Activated naive CD8-positive, alpha-beta T cell treated with anti-CD3 and anti-CD28 coated beads, Interleukin-2, amount 10 ng/mL, durations not matched to agents 7 days and 5 days (primary cell): ENCODE data around the gene CCDC14. TPM values are rescaled to one million over a fixed set of nuclear protein-coding genes. Genes with fewer than 3 reads are reported as not detected.
"Not testable (repeated sequence)": the region's sequence is repeated elsewhere in the genome, so short reads cannot be mapped to it uniquely, and the experiment has no call there.

Source experiments
- ATAC-seq: fragments of 150-1000 bp; cut with Tn5 transposase; one replicate; pipeline ENCODE4 v1.10.0; 2021; ENCODE audit warnings: low read depth, moderate library complexity
- POLR2A ChIA-PET: fragments of 350-600 bp; sonication (Branson Sonifier 250); formaldehyde crosslinking; loops from one replicate; lab custom pipeline; 2021; ENCODE audit warnings: antibody characterized with exemption; lab: Charles Lee
- DNase-seq: peaks from one replicate; pipeline ENCODE4 v3.0.0; 2021
- H3K27ac Mint-ChIP-seq: one replicate; pipeline ENCODE4 v1.8.0; 2022; ENCODE audit warnings: mild to moderate bottlenecking, mixed read lengths
- H3K27me3 Mint-ChIP-seq: one replicate; pipeline ENCODE4 v1.8.0; 2022; ENCODE audit warnings: mild to moderate bottlenecking, moderate library complexity, mixed read lengths
- H3K36me3 Mint-ChIP-seq: one replicate; pipeline ENCODE4 v1.8.0; 2021; ENCODE audit warnings: mild to moderate bottlenecking, mixed read lengths
- H3K4me1 Mint-ChIP-seq: one replicate; pipeline ENCODE4 v1.8.0; 2021; ENCODE audit warnings: mixed read lengths
- H3K4me3 Mint-ChIP-seq: one replicate; pipeline ENCODE4 v1.8.0; 2022; ENCODE audit warnings: mild to moderate bottlenecking, moderate library complexity, mixed read lengths
- H3K9me3 Mint-ChIP-seq: one replicate; pipeline ENCODE4 v1.8.0; 2021; ENCODE audit warnings: mixed read lengths
- total RNA-seq, 2 experiments: library from RNA; stranded (reverse); gene quantifications; one replicate each; pipeline ENCODE4 v1.2.3, GENCODE V29; 2021

The CCDC14 gene
- 10 to 100 TPM; 48.9 to 63.0 TPM for total RNA-seq

GRCh38 chr3:123960781-123961507 lies at the start of gene CCDC14:
Gene CCDC14 (minus strand): TSS chr3:123961229. CDS start chr3:123961173, 56 bp downstream.
- peak within 1 kb of the TSS; percentile 95 for H3K4me3 Mint-ChIP-seq
- H3K36me3 Mint-ChIP-seq = peaks cover 2% of the 10 kb centered on the region
- H3K4me1 Mint-ChIP-seq = peaks cover 18% of the 10 kb centered on the region
- H3K27ac Mint-ChIP-seq = peak within 1 kb of the TSS; percentile 93
- peaks cover 21% of the 10 kb centered on the region for H3K27me3 Mint-ChIP-seq
- H3K9me3 Mint-ChIP-seq = no peaks in the 10 kb centered on the region
- POLR2A ChIA-PET = interaction anchor here (0.9 kb wide), 1 partner anchor 77 kb away, joined by 3 read pairs; the partner anchor contains the start of gene MYLK
- DNase-seq = peak; percentile 78
- peak; percentile 88 for ATAC-seq

GRCh38 chr3:124008321-124008720 lies 47.3 kb upstream of the CCDC14 start:
- H3K9me3 Mint-ChIP-seq, H3K36me3 Mint-ChIP-seq, H3K27ac Mint-ChIP-seq, H3K4me3 Mint-ChIP-seq, POLR2A ChIA-PET, ATAC-seq, H3K4me1 Mint-ChIP-seq, DNase-seq: not testable (repeated sequence)
- H3K27me3 Mint-ChIP-seq = peaks cover 46% of the 10 kb centered on the region

GRCh38 chr3:124007186-124007585 lies 46.2 kb upstream of the CCDC14 start:
- no peaks in the 10 kb centered on the region for H3K9me3 Mint-ChIP-seq
- no peaks in the 10 kb centered on the region for H3K4me1 Mint-ChIP-seq
- POLR2A ChIA-PET = no interaction called here
- peaks cover 45% of the 10 kb centered on the region for H3K27me3 Mint-ChIP-seq
- DNase-seq (no peak), ATAC-seq (no peak)
- H3K27ac Mint-ChIP-seq = no peak overlapping the region
- no peaks in the 10 kb centered on the region for H3K36me3 Mint-ChIP-seq
- H3K4me3 Mint-ChIP-seq = no peak overlapping the region

- H3K27ac Mint-ChIP-seq, H3K9me3 Mint-ChIP-seq, ATAC-seq, H3K36me3 Mint-ChIP-seq, H3K4me3 Mint-ChIP-seq, DNase-seq, POLR2A ChIA-PET, H3K4me1 Mint-ChIP-seq: not testable (repeated sequence)
- H3K27me3 Mint-ChIP-seq = peaks cover 41% of the 10 kb centered on the region
Measured at GRCh38 chr3:124002405-124003079, 41.5 kb upstream of the CCDC14 start.

- not testable (repeated sequence) for DNase-seq, ATAC-seq
Measured at GRCh38 chr3:124001366-124001765, 40.3 kb upstream of the CCDC14 start.

GRCh38 chr3:123997543-123997942 lies 36.5 kb upstream of the CCDC14 start:
- no peaks in the 10 kb centered on the region for H3K36me3 Mint-ChIP-seq
- no peak for DNase-seq
- no peak overlapping the region for H3K4me3 Mint-ChIP-seq
- no peak for ATAC-seq
- H3K4me1 Mint-ChIP-seq = no peaks in the 10 kb centered on the region
- peaks cover 15% of the 10 kb centered on the region for H3K27me3 Mint-ChIP-seq
- H3K27ac Mint-ChIP-seq = no peak overlapping the region
- no peaks in the 10 kb centered on the region for H3K9me3 Mint-ChIP-seq
- POLR2A ChIA-PET = no interaction called here

More at GRCh38 chr3:124001366-124001765, 40.3 kb upstream of the CCDC14 start:
- H3K36me3 Mint-ChIP-seq, H3K4me3 Mint-ChIP-seq, POLR2A ChIA-PET, H3K27ac Mint-ChIP-seq, H3K4me1 Mint-ChIP-seq, H3K9me3 Mint-ChIP-seq: not testable (repeated sequence)
- peaks cover 34% of the 10 kb centered on the region for H3K27me3 Mint-ChIP-seq

GRCh38 chr3:123993818-123994217 lies 32.8 kb upstream of the CCDC14 start:
- H3K27ac Mint-ChIP-seq = no peak overlapping the region
- peaks cover 21% of the 10 kb centered on the region for H3K27me3 Mint-ChIP-seq
- H3K4me1 Mint-ChIP-seq = no peaks in the 10 kb centered on the region
- H3K4me3 Mint-ChIP-seq = no peak overlapping the region
- H3K36me3 Mint-ChIP-seq = no peaks in the 10 kb centered on the region
- no peak for ATAC-seq
- POLR2A ChIA-PET = no interaction called here
- DNase-seq = no peak
- H3K9me3 Mint-ChIP-seq = no peaks in the 10 kb centered on the region

GRCh38 chr3:123991730-123992588 lies 30.9 kb upstream of the CCDC14 start, which contains the start of gene ROPN1:
Gene ROPN1 (minus strand): TSS chr3:123992124. CDS start chr3:123980481, 11,643 bp downstream.
- POLR2A ChIA-PET, H3K4me1 Mint-ChIP-seq, H3K36me3 Mint-ChIP-seq, DNase-seq, H3K27ac Mint-ChIP-seq, H3K9me3 Mint-ChIP-seq: not testable (repeated sequence)
- ATAC-seq = peak; percentile 91
- Mint-ChIP-seq H3K27me3 (peaks cover 26% of the 10 kb centered on the region), H3K4me3 (peak within 1 kb of the TSS; percentile 45)

GRCh38 chr3:123986427-123986826 lies 25.4 kb upstream of the CCDC14 start:
- POLR2A ChIA-PET = no interaction called here
- Mint-ChIP-seq H3K27ac (no peak overlapping the region), H3K27me3 (peaks cover 41% of the 10 kb centered on the region), H3K4me1 (no peaks in the 10 kb centered on the region), H3K9me3 (no peaks in the 10 kb centered on the region), H3K36me3 (no peaks in the 10 kb centered on the region), H3K4me3 (no peak overlapping the region)
- no peak for DNase-seq
- no peak for ATAC-seq

GRCh38 chr3:123984957-123985356 lies 23.9 kb upstream of the CCDC14 start:
- Mint-ChIP-seq H3K9me3 (no peaks in the 10 kb centered on the region), H3K36me3 (no peaks in the 10 kb centered on the region), H3K4me3 (no peak overlapping the region), H3K27me3 (peaks cover 40% of the 10 kb centered on the region), H3K27ac (no peak overlapping the region), H3K4me1 (no peaks in the 10 kb centered on the region)
- POLR2A ChIA-PET = no interaction called here
- ATAC-seq (no peak), DNase-seq (no peak)

- Mint-ChIP-seq H3K9me3 (no peaks in the 10 kb centered on the region), H3K4me1 (no peaks in the 10 kb centered on the region), H3K36me3 (no peaks in the 10 kb centered on the region), H3K4me3 (no peak overlapping the region), H3K27ac (no peak overlapping the region), H3K27me3 (peaks cover 36% of the 10 kb centered on the region)
- POLR2A ChIA-PET = no interaction called here
- DNase-seq (no peak), ATAC-seq (no peak)
Measured at GRCh38 chr3:123984350-123984749, 23.3 kb upstream of the CCDC14 start.

- H3K4me1 Mint-ChIP-seq, ATAC-seq, H3K9me3 Mint-ChIP-seq, H3K27ac Mint-ChIP-seq, H3K4me3 Mint-ChIP-seq, H3K36me3 Mint-ChIP-seq, DNase-seq, POLR2A ChIA-PET: not testable (repeated sequence)
- peaks cover 36% of the 10 kb centered on the region for H3K27me3 Mint-ChIP-seq
Measured at GRCh38 chr3:123981317-123981716, 20.3 kb upstream of the CCDC14 start.

- ATAC-seq (no peak), DNase-seq (no peak)
- Mint-ChIP-seq H3K9me3 (no peaks in the 10 kb centered on the region), H3K27ac (no peak overlapping the region), H3K27me3 (peaks cover 36% of the 10 kb centered on the region), H3K36me3 (no peaks in the 10 kb centered on the region), H3K4me3 (no peak overlapping the region), H3K4me1 (no peaks in the 10 kb centered on the region)
- POLR2A ChIA-PET = no interaction called here
Measured at GRCh38 chr3:123980539-123980938, 19.5 kb upstream of the CCDC14 start.
